ENCODE data around the gene USP12. TPM values are rescaled to one million over a fixed set of nuclear protein-coding genes. Genes with fewer than 3 reads are reported as not detected.

Gene USP12
- total RNA-seq, 1 donor from 2014 or later, result 30.5 TPM

DNA sequence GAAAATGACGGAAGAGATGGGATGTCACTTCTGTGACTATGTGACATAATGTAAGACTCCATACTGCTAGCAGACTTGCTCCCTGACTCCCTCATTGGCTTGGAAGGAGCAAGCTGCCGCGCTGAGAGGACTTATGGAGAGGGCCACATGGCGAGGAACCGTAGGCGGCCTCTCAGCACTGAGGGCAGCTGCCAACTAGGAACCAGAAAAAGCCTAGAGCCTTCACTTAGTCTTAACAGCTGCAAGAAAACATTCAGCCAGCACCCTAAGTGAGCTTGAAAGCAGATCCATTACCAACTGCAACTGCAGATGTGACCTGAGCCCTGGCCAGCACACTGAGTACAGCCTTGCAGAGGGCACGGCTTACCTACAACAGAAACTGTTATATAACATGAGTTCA lies 33.9 kb downstream of the USP12 start:
- no peaks in the 10 kb centered on the region for H3K4me1 ChIP-seq (ENCODE audit: insufficient read depth, low read length)
- no peaks in the 10 kb centered on the region for H3K9me3 ChIP-seq (ENCODE audit: insufficient read depth, low read depth, low read length)
- peaks cover 9% of the 10 kb centered on the region for H3K9me3 Mint-ChIP-seq (ENCODE audit: unreplicated experiment)
- no peak overlapping the region for H3K27ac ChIP-seq (ENCODE audit: low read depth, low read length)
- H3K4me3 Mint-ChIP-seq (ENCODE audit: unreplicated experiment), result no peak overlapping the region
- TF ChIP-seq EZH2 (IDR thresholded peaks at IDR 0.05; ENCODE audit: insufficient read depth, low read length), result no peak
- TF ChIP-seq, protein P1, sequence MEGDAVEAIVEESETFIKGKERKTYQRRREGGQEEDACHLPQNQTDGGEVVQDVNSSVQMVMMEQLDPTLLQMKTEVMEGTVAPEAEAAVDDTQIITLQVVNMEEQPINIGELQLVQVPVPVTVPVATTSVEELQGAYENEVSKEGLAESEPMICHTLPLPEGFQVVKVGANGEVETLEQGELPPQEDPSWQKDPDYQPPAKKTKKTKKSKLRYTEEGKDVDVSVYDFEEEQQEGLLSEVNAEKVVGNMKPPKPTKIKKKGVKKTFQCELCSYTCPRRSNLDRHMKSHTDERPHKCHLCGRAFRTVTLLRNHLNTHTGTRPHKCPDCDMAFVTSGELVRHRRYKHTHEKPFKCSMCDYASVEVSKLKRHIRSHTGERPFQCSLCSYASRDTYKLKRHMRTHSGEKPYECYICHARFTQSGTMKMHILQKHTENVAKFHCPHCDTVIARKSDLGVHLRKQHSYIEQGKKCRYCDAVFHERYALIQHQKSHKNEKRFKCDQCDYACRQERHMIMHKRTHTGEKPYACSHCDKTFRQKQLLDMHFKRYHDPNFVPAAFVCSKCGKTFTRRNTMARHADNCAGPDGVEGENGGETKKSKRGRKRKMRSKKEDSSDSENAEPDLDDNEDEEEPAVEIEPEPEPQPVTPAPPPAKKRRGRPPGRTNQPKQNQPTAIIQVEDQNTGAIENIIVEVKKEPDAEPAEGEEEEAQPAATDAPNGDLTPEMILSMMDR (IDR thresholded peaks at IDR 0.05; ENCODE audit: insufficient read depth, low read depth, low read length), result no peak
- no peaks in the 10 kb centered on the region for H3K36me3 ChIP-seq (ENCODE audit: insufficient read depth, low read length)
- H3K36me3 Mint-ChIP-seq (ENCODE audit: low read depth, unreplicated experiment), result peaks cover 6% of the 10 kb centered on the region
- peaks cover 15% of the 10 kb centered on the region for H3K4me1 Mint-ChIP-seq (ENCODE audit: low read depth, unreplicated experiment)
- no peaks in the 10 kb centered on the region for H3K27me3 ChIP-seq (ENCODE audit: insufficient read depth, low read length)
- H4K20me1 ChIP-seq (ENCODE audit: insufficient read depth, low read length), result peaks cover 80% of the 10 kb centered on the region
- FAIRE-seq (no peak), DNase-seq (ENCODE audit: low read depth) (no peak)
- H3K27ac Mint-ChIP-seq (ENCODE audit: unreplicated experiment), result no peak overlapping the region
- no peak overlapping the region for H2AFZ ChIP-seq (ENCODE audit: low read depth, low read length)
- H3K4me3 ChIP-seq (ENCODE audit: insufficient read depth, low read depth, low read length), result no peak overlapping the region
- H3K4me2 ChIP-seq (ENCODE audit: low read length), result no peak overlapping the region
- H3K9ac ChIP-seq (ENCODE audit: low read length), result no peak overlapping the region
- H3K27me3 Mint-ChIP-seq (ENCODE audit: low read depth, unreplicated experiment), result no peaks in the 10 kb centered on the region
- peaks cover 100% of the 10 kb centered on the region for H3K79me2 ChIP-seq (ENCODE audit: insufficient read depth, low read length)

DNA sequence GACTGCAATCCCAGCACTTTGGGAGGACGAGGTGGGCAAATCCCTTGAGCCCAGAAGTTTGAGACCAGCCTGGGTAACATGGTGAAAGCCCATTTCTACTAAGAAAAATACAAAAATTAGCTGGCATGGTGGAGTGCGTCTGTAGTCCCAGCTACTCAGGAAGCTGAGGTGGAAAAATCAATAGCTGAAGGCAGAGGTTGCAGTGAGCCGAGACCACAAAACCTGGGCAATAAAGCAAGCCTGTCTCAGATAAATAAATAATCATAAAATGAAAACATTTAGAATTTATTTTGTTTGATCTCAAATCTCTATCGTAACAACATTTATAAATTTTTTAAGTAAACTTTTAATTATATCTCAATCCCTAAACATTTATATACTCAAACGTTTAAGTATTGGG lies 36.6 kb downstream of the USP12 start:
- H3K4me3 Mint-ChIP-seq (ENCODE audit: unreplicated experiment), result no peak overlapping the region
- no peak overlapping the region for H3K9ac ChIP-seq (ENCODE audit: low read length)
- TF ChIP-seq, protein P1 (IDR thresholded peaks at IDR 0.05; ENCODE audit: insufficient read depth, low read depth, low read length), result no peak
- no peak for TF ChIP-seq EZH2 (IDR thresholded peaks at IDR 0.05; ENCODE audit: insufficient read depth, low read length)
- peaks cover under 1% of the 10 kb centered on the region for H3K9me3 ChIP-seq (ENCODE audit: insufficient read depth, low read depth, low read length)
- no peak overlapping the region for H3K4me3 ChIP-seq (ENCODE audit: insufficient read depth, low read depth, low read length)
- H2AFZ ChIP-seq (ENCODE audit: low read depth, low read length), result no peak overlapping the region
- H3K36me3 Mint-ChIP-seq (ENCODE audit: low read depth, unreplicated experiment), result no peaks in the 10 kb centered on the region
- peaks cover 89% of the 10 kb centered on the region for H4K20me1 ChIP-seq (ENCODE audit: insufficient read depth, low read length)
- peaks cover 5% of the 10 kb centered on the region for H3K9me3 Mint-ChIP-seq (ENCODE audit: unreplicated experiment)
- H3K27ac Mint-ChIP-seq (ENCODE audit: unreplicated experiment), result no peak overlapping the region
- H3K27me3 ChIP-seq (ENCODE audit: insufficient read depth, low read length), result no peaks in the 10 kb centered on the region
- H3K36me3 ChIP-seq (ENCODE audit: insufficient read depth, low read length), result no peaks in the 10 kb centered on the region
- H3K79me2 ChIP-seq (ENCODE audit: insufficient read depth, low read length), result peaks cover 100% of the 10 kb centered on the region
- H3K4me2 ChIP-seq (ENCODE audit: low read length), result no peak overlapping the region
- H3K4me1 ChIP-seq (ENCODE audit: insufficient read depth, low read length), result peaks cover 11% of the 10 kb centered on the region
- H3K27ac ChIP-seq (ENCODE audit: low read depth, low read length), result no peak overlapping the region
- FAIRE-seq (no peak), DNase-seq (ENCODE audit: low read depth) (no peak)
- H3K27me3 Mint-ChIP-seq (ENCODE audit: low read depth, unreplicated experiment), result no peaks in the 10 kb centered on the region
- peaks cover 29% of the 10 kb centered on the region for H3K4me1 Mint-ChIP-seq (ENCODE audit: low read depth, unreplicated experiment)

DNA sequence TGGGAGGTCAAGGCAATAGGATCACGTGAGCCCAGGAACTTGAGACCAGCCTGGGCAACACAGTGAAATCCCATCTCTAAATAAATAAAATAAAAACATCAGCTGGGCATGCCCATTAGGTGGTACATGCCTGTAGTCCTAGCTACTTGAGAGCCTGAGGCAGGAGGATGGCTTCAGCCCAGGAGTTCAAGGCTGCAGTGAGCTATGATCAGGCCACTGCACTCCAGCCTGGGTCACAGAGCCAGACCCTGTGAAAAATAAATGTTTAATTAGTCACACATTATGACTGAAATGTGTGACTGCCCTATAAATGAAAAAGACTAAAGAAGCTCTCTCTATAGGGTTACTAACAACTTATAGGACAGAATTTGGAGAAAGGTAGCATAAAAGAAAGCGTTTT lies 37.7 kb downstream of the USP12 start:
- no peak overlapping the region for H3K9ac ChIP-seq (ENCODE audit: low read length)
- no peaks in the 10 kb centered on the region for H3K36me3 ChIP-seq (ENCODE audit: insufficient read depth, low read length)
- Mint-ChIP-seq H3K27ac (ENCODE audit: unreplicated experiment) (no peak overlapping the region), H3K4me3 (ENCODE audit: unreplicated experiment) (no peak overlapping the region), H3K9me3 (ENCODE audit: unreplicated experiment) (peaks cover 5% of the 10 kb centered on the region), H3K4me1 (ENCODE audit: low read depth, unreplicated experiment) (peaks cover 29% of the 10 kb centered on the region), H3K27me3 (ENCODE audit: low read depth, unreplicated experiment) (no peaks in the 10 kb centered on the region), H3K36me3 (ENCODE audit: low read depth, unreplicated experiment) (no peaks in the 10 kb centered on the region)
- no peak overlapping the region for H3K4me2 ChIP-seq (ENCODE audit: low read length)
- no peak for TF ChIP-seq EZH2 (IDR thresholded peaks at IDR 0.05; ENCODE audit: insufficient read depth, low read length)
- TF ChIP-seq, protein P1 (IDR thresholded peaks at IDR 0.05; ENCODE audit: insufficient read depth, low read depth, low read length), result no peak
- H3K79me2 ChIP-seq (ENCODE audit: insufficient read depth, low read length), result peaks cover 100% of the 10 kb centered on the region
- peaks cover 90% of the 10 kb centered on the region for H4K20me1 ChIP-seq (ENCODE audit: insufficient read depth, low read length)
- H3K4me3 ChIP-seq (ENCODE audit: insufficient read depth, low read depth, low read length), result no peak overlapping the region
- DNase-seq (ENCODE audit: low read depth), result no peak
- H3K27me3 ChIP-seq (ENCODE audit: insufficient read depth, low read length), result no peaks in the 10 kb centered on the region
- no peak for FAIRE-seq
- H2AFZ ChIP-seq (ENCODE audit: low read depth, low read length), result no peak overlapping the region
- H3K27ac ChIP-seq (ENCODE audit: low read depth, low read length), result no peak overlapping the region
- H3K9me3 ChIP-seq (ENCODE audit: insufficient read depth, low read depth, low read length), result peaks cover 3% of the 10 kb centered on the region
- peaks cover 11% of the 10 kb centered on the region for H3K4me1 ChIP-seq (ENCODE audit: insufficient read depth, low read length)

Measured in astrocyte (in vitro differentiated cells and primary cell).